GM19467 (cell line): ENCODE data around the gene BMERB1.
"Not testable (repeated sequence)": the region's sequence is repeated elsewhere in the genome, so short reads cannot be mapped to it uniquely, and the experiment has no call there.

Source experiments
- ATAC-seq: cut with Tn5 transposase; IDR thresholded peaks from one replicate; pipeline ENCODE4 v1.9.1; 2021; ENCODE audit warnings: mild to moderate bottlenecking, moderate library complexity; ENCODE audit not compliant: unreplicated experiment

Gene BMERB1

GRCh38 chr16:15459791-15460190 lies 25.4 kb downstream of the BMERB1 start:
- ATAC-seq: no peak

- ATAC-seq: no peak
These were observed 26.2 kb downstream of the BMERB1 start for GRCh38 chr16:15460601-15461000.

- ATAC-seq: no peak
These were observed 27.0 kb downstream of the BMERB1 start for GRCh38 chr16:15461376-15461775.

GRCh38 chr16:15464401-15465186 lies 30.2 kb downstream of the BMERB1 start:
- no peak for ATAC-seq

- ATAC-seq: no peak
These were observed 31.7 kb downstream of the BMERB1 start for GRCh38 chr16:15466131-15466530.

- ATAC-seq: no peak
These were observed 32.7 kb downstream of the BMERB1 start for GRCh38 chr16:15466886-15467781.

GRCh38 chr16:15476971-15477370 lies 42.6 kb downstream of the BMERB1 start:
- ATAC-seq: not testable (repeated sequence)

- no peak for ATAC-seq
These were observed 43.4 kb downstream of the BMERB1 start for GRCh38 chr16:15477802-15478201.

- ATAC-seq: no peak
These were observed 47.8 kb downstream of the BMERB1 start for GRCh38 chr16:15482068-15482747.

GRCh38 chr16:15482748-15483298 lies 48.4 kb downstream of the BMERB1 start:
- ATAC-seq: no peak

- ATAC-seq: no peak
These were observed 49.5 kb downstream of the BMERB1 start for GRCh38 chr16:15483857-15484256.

GRCh38 chr16:15484662-15485061 lies 50.3 kb downstream of the BMERB1 start:
- ATAC-seq: no peak

GRCh38 chr16:15485175-15485574 lies 50.8 kb downstream of the BMERB1 start:
- no peak for ATAC-seq

- no peak for ATAC-seq
These were observed 52.3 kb downstream of the BMERB1 start for GRCh38 chr16:15486661-15487060.

- no peak for ATAC-seq
These were observed 53.2 kb downstream of the BMERB1 start for GRCh38 chr16:15487336-15488284.

- no peak for ATAC-seq
These were observed 54.6 kb downstream of the BMERB1 start for GRCh38 chr16:15489016-15489415.

GRCh38 chr16:15490123-15490711 lies 55.8 kb downstream of the BMERB1 start:
- no peak for ATAC-seq

- no peak for ATAC-seq
These were observed 57.0 kb downstream of the BMERB1 start for GRCh38 chr16:15491411-15491810.

GRCh38 chr16:15492091-15492740 lies 57.8 kb downstream of the BMERB1 start:
- no peak for ATAC-seq
